Tibial artery (tissue), 4 donors: ENCODE results near the gene TMEM266.

Source experiments
- DNase-seq, 2 donors: peaks; one replicate each; pipeline ENCODE4 v3.0.0-alpha.2; 2019
- H3K27ac ChIP-seq, 2 donors: fragments of 200-600 bp; sonication (generic) in 1 of 2; 1 replicate in 1 of 2; 2 replicates in 1 of 2; pipeline ENCODE4 v1.5.1; 2018 to 2019; ENCODE audit warnings: mild to moderate bottlenecking in 1 of 2
- H3K27me3 ChIP-seq, 2 donors: fragments of 200-600 bp; sonication (generic) in 1 of 2; one replicate each; pipeline versions ENCODE4 v1.5.1 to v1.6.0; 2016 to 2019
- H3K36me3 ChIP-seq, 3 donors: fragments of 200-600 bp; sonication (generic) in 2 of 3; one replicate each; pipeline ENCODE4 v1.5.1; 2016 to 2019; ENCODE audit warnings: mild to moderate bottlenecking in 2 of 3
- H3K4me1 ChIP-seq, 4 donors: fragments of 200-600 bp; sonication (generic) in 2 of 4; 1 replicate in 3 of 4; 2 replicates in 1 of 4; pipeline ENCODE4 v1.5.1; 2016 to 2019
- H3K4me3 ChIP-seq, 2 donors: fragments of 200-600 bp; sonication (generic) in 1 of 2; 1 replicate in 1 of 2; 2 replicates in 1 of 2; pipeline ENCODE4 v1.5.1; 2018 to 2019; ENCODE audit warnings: mild to moderate bottlenecking in 2 of 2
- H3K9me3 ChIP-seq, 3 donors: fragments of 200-600 bp; sonication (generic) in 1 of 3; one replicate each; pipeline ENCODE4 v1.5.1; 2016 to 2019
- CTCF ChIP-seq, 2 experiments: fragments of 200-600 bp in 1 of 2; fragments of 450-650 bp in 1 of 2; IDR thresholded peaks; one replicate each; pipeline ENCODE4 v1.5.1; 2017 to 2019; ENCODE audit warnings: antibody characterized with exemption in 2 of 2, mild to moderate bottlenecking in 1 of 2, moderate library complexity in 1 of 2
- intact Hi-C: fragments of 100-400 bp; cut with DNase I; formaldehyde crosslinking; loops from one replicate; pipeline ENCODE4 v1.15.0; 2023; ENCODE audit warnings: low total_unique reads

The TMEM266 gene

GRCh38 chr15:76221085-76221767 is 161.4 kb downstream of the TMEM266 start:
- no peak for TF ChIP-seq CTCF (IDR thresholded peaks at IDR 0.05)
- no peaks in the 10 kb centered on the region for H3K27me3 ChIP-seq
- no peak overlapping the region for H3K27ac ChIP-seq
- peaks cover 0 to 4% (median 2%) of the 10 kb centered on the region in 4 donors for H3K4me1 ChIP-seq
- H3K36me3 ChIP-seq = peaks cover 33 to 45% (median 40%) of the 10 kb centered on the region in 3 donors
- DNase-seq = no peak
- H3K4me3 ChIP-seq = no peak overlapping the region
- intact Hi-C loops = no loop called here
- no peaks in the 10 kb centered on the region for H3K9me3 ChIP-seq

GRCh38 chr15:76222159-76222558 is 162.4 kb downstream of the TMEM266 start:
- Histone ChIP-seq H3K36me3 (peaks cover 33 to 45% (median 40%) of the 10 kb centered on the region in 3 donors), H3K4me1 (peaks cover 0 to 4% (median 2%) of the 10 kb centered on the region in 4 donors), H3K27me3 (no peaks in the 10 kb centered on the region), H3K9me3 (no peaks in the 10 kb centered on the region), H3K4me3 (no peak overlapping the region), H3K27ac (no peak overlapping the region)
- TF ChIP-seq CTCF (IDR thresholded peaks at IDR 0.05) = no peak
- intact Hi-C loops = no loop called here
- DNase-seq = no peak

GRCh38 chr15:76223521-76223920 is 163.7 kb downstream of the TMEM266 start:
- no peak overlapping the region for H3K4me3 ChIP-seq
- intact Hi-C loops = no loop called here
- no peak for DNase-seq
- peaks cover 41 to 54% (median 44%) of the 10 kb centered on the region in 3 donors for H3K36me3 ChIP-seq
- no peak overlapping the region for H3K27ac ChIP-seq
- no peaks in the 10 kb centered on the region for H3K27me3 ChIP-seq
- H3K4me1 ChIP-seq = no peaks in the 10 kb centered on the region
- TF ChIP-seq CTCF (IDR thresholded peaks at IDR 0.05) = no peak
- no peaks in the 10 kb centered on the region for H3K9me3 ChIP-seq

GRCh38 chr15:76229266-76229665 is 169.5 kb downstream of the TMEM266 start:
- H3K36me3 ChIP-seq = peaks cover 28 to 33% (median 31%) of the 10 kb centered on the region in 3 donors
- TF ChIP-seq CTCF (IDR thresholded peaks at IDR 0.05) = no peak
- no peak overlapping the region for H3K27ac ChIP-seq
- H3K4me3 ChIP-seq = no peak overlapping the region
- no peaks in the 10 kb centered on the region for H3K9me3 ChIP-seq
- no peaks in the 10 kb centered on the region for H3K4me1 ChIP-seq
- no peaks in the 10 kb centered on the region for H3K27me3 ChIP-seq
- no peak for DNase-seq
- intact Hi-C loops = no loop called here

GRCh38 chr15:76233921-76234320 is 174.1 kb downstream of the TMEM266 start:
- DNase-seq = no peak
- H3K4me1 ChIP-seq = no peaks in the 10 kb centered on the region
- H3K9me3 ChIP-seq = no peaks in the 10 kb centered on the region
- H3K36me3 ChIP-seq = peaks cover 7 to 11% (median 8%) of the 10 kb centered on the region in 3 donors
- intact Hi-C loops = no loop called here
- H3K4me3 ChIP-seq = no peak overlapping the region
- TF ChIP-seq CTCF (IDR thresholded peaks at IDR 0.05) = no peak
- H3K27ac ChIP-seq = no peak overlapping the region
- no peaks in the 10 kb centered on the region for H3K27me3 ChIP-seq
